Right lobe of liver (tissue), 4 donors: ENCODE results near the gene C3orf38.

Experiments used
- POLR2A ChIP-seq: fragments of 450-650 bp; IDR thresholded peaks from one replicate; pipeline ENCODE4 v1.6.1; 2017; ENCODE audit warnings: antibody characterized with exemption, mild to moderate bottlenecking
- TF ChIP-seq, protein P1 (sequence below), 4 donors: fragments of 200-600 bp in 3 of 4; fragments of 450-650 bp in 1 of 4; IDR thresholded peaks; one replicate each; pipeline versions ENCODE4 v1.5.1 to v1.8.0; 2016 to 2022; ENCODE audit warnings: antibody characterized with exemption in 4 of 4, mild to moderate bottlenecking in 2 of 4
- donor health status: DM: no; HTN: no; CAD: no.
- donor health status: DM: no; HTN: no; CAD: no.
- donor health status: DM: no; HTN: yes; CAD: no.

DNA sequence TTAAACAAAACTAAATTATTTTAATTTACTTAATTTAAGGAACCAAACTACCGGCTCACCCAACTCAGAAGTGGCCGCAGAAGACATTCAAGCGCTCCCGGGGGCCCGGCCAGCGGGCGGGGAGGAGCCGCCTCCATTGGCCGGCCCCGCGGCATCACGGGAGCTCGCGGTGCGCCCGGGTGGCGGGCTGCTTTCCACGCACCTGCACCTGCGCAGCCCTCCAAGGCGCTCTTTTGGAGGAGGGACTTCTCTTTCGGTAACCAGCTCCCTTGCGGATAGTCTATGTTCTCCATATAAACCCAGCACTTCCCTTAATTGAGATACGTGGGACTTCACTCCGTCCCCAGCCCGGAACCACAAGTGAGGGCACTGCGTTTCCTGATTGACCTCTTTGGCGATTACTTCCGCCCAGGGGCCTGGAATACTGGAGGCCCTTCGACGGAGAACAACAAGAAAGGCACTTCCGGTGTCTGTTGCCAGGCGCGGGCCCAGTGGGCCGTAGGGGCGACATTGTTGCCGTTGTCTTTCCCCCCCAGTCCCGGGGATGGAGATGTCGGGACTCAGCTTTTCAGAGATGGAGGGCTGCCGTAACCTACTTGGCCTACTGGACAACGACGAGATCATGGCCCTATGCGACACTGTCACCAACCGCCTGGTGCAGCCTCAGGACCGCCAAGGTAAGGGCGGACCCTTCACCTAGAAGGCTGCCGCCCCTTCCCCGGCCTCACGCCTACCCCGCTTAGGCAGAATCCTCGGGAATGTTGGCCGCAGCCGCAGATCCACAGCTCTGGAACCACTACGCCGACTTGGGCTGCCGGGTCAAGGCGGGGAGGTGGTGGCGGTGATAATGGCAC, at the start of gene C3orf38:
- TF ChIP-seq, protein P1, sequence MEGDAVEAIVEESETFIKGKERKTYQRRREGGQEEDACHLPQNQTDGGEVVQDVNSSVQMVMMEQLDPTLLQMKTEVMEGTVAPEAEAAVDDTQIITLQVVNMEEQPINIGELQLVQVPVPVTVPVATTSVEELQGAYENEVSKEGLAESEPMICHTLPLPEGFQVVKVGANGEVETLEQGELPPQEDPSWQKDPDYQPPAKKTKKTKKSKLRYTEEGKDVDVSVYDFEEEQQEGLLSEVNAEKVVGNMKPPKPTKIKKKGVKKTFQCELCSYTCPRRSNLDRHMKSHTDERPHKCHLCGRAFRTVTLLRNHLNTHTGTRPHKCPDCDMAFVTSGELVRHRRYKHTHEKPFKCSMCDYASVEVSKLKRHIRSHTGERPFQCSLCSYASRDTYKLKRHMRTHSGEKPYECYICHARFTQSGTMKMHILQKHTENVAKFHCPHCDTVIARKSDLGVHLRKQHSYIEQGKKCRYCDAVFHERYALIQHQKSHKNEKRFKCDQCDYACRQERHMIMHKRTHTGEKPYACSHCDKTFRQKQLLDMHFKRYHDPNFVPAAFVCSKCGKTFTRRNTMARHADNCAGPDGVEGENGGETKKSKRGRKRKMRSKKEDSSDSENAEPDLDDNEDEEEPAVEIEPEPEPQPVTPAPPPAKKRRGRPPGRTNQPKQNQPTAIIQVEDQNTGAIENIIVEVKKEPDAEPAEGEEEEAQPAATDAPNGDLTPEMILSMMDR (IDR thresholded peaks at IDR 0.05): no peak
- peak; percentile 52 for TF ChIP-seq POLR2A
